Raji (cell line): Measurements from ENCODE around the gene FHOD3.

Experiments used
- POLR2A ChIP-seq: IDR thresholded peaks from 2 replicates; pipeline ENCODE4 v1.6.1; 2011; ENCODE audit warnings: low read depth, low read length, control low read depth; ENCODE audit not compliant: insufficient read depth

The FHOD3 gene

GRCh38 chr18:36578871-36579710 lies 281.6 kb downstream of the FHOD3 start:
- no peak for TF ChIP-seq POLR2A

- TF ChIP-seq POLR2A = no peak
Observed at GRCh38 chr18:36580266-36580665, 282.8 kb downstream of the FHOD3 start.

- no peak for TF ChIP-seq POLR2A
Observed at GRCh38 chr18:36580874-36581750, 283.6 kb downstream of the FHOD3 start.

- no peak for TF ChIP-seq POLR2A
Observed at GRCh38 chr18:36582988-36583745, 285.7 kb downstream of the FHOD3 start.

- no peak for TF ChIP-seq POLR2A
Observed at GRCh38 chr18:36589857-36590543, 292.5 kb downstream of the FHOD3 start.

- no peak for TF ChIP-seq POLR2A
Observed at GRCh38 chr18:36590621-36591580, 293.4 kb downstream of the FHOD3 start.

GRCh38 chr18:36592282-36592681 lies 294.8 kb downstream of the FHOD3 start:
- TF ChIP-seq POLR2A = no peak

- no peak for TF ChIP-seq POLR2A
Observed at GRCh38 chr18:36593001-36593400, 295.5 kb downstream of the FHOD3 start.

GRCh38 chr18:36593641-36594040 lies 296.1 kb downstream of the FHOD3 start:
- TF ChIP-seq POLR2A = no peak

GRCh38 chr18:36594621-36595020 lies 297.1 kb downstream of the FHOD3 start:
- TF ChIP-seq POLR2A = no peak

- no peak for TF ChIP-seq POLR2A
Observed at GRCh38 chr18:36595046-36595817, 297.7 kb downstream of the FHOD3 start.

GRCh38 chr18:36595818-36596215 lies 298.3 kb downstream of the FHOD3 start:
- no peak for TF ChIP-seq POLR2A

- TF ChIP-seq POLR2A = no peak
Observed at GRCh38 chr18:36597636-36598035, 300.1 kb downstream of the FHOD3 start.
